HFFc6 (cell line): ENCODE results near the gene CRACR2A. TPM values are rescaled to one million over a fixed set of nuclear protein-coding genes. Genes with fewer than 3 reads are reported as not detected.

Source experiments
- DNase-seq: peaks from one replicate; pipeline ENCODE4 v3.0.0-alpha.2; 2018
- H3K27ac Mint-ChIP-seq: 2 replicates; pipeline ENCODE4 v1.8.0; 2020; ENCODE audit warnings: mild to moderate bottlenecking, mixed read lengths
- H3K27me3 Mint-ChIP-seq: 2 replicates; pipeline ENCODE4 v1.8.0; 2021; ENCODE audit warnings: mild to moderate bottlenecking, moderate library complexity, mixed read lengths; ENCODE audit not compliant: insufficient read depth
- H3K36me3 Mint-ChIP-seq: 2 replicates; pipeline ENCODE4 v1.8.0; 2021; ENCODE audit warnings: low read depth, mixed read lengths
- H3K4me1 Mint-ChIP-seq: 2 replicates; pipeline ENCODE4 v1.8.0; 2020; ENCODE audit warnings: low read depth, mixed read lengths
- H3K4me3 Mint-ChIP-seq: 2 replicates; pipeline ENCODE4 v1.8.0; 2020; ENCODE audit warnings: mild to moderate bottlenecking, moderate library complexity, mixed read lengths
- H3K9me3 Mint-ChIP-seq: 2 replicates; pipeline ENCODE4 v1.8.0; 2020; ENCODE audit warnings: mild to moderate bottlenecking, mixed read lengths
- total RNA-seq, 6 experiments: library from RNA; stranded (reverse); fragmentation: NEBNext Ultra II Directional; extraction: Animal tissue kit (Norgen Biotek cat#: 25700); gene quantifications; 2 replicates in 1 of 6; 3 replicates in 5 of 6; pipeline ENCODE4 v1.2.3, GENCODE V29; 2021
- TF ChIP-seq, protein P1 (sequence below): fragments of 200-600 bp; sonication (generic); IDR thresholded peaks from 2 replicates; pipeline ENCODE4 v1.5.0; 2021; ENCODE audit warnings: antibody characterized with exemption, mild to moderate bottlenecking

CRACR2A gene
- total RNA-seq, 6 experiments from 2014 or later = 0.13 to 0.37 (median 0.18) TPM

DNA sequence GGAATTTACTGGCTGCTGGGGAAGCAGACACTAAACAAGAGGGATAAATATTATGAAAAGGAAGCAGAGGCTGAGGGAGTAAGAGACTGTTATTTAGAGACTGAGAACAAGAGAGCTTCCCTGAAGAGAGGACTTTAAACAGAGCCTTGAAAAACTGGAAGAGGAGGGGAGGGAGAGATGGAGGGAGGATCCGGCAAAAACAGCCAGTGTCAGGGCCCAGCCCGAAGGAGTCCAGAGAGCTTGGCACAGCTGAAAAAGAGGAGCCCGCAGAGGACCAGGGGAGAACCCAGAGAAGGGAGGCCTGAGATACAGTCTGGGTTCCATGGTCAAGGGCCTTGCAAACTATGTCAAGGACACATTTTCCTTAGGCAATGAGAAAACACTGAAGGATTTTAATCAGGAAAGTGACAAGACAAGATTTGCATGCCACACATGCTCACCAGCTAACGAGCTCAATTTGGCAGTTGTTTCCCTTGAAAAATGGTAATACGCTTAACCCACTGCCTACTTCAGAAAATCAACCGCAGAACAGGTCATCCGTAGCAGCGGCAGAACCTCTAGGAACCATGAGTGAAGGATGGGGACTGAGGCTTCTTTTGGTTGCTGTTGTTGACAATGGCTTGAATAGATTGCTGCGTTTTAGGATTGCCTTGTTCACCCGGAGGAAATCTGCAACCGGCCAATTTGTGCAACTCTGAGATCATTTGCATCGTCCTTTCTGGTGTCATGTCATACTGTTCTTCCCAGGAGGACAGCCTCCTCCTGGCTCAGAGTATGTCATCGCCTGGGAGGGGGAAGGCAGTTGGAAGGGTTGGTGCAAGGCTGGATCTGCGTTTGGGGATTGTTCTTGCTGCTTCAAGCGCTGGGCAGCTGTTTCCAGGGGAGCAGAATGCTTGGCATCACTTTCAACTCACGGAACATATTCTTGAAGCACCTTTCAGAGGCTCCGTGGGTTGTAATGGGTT lies 153.7 kb downstream of the CRACR2A start:
- Mint-ChIP-seq H3K4me1 (no peaks in the 10 kb centered on the region), H3K9me3 (no peaks in the 10 kb centered on the region), H3K4me3 (no peak overlapping the region), H3K27ac (no peak overlapping the region), H3K27me3 (peaks cover 35% of the 10 kb centered on the region), H3K36me3 (no peaks in the 10 kb centered on the region)
- TF ChIP-seq, protein P1, sequence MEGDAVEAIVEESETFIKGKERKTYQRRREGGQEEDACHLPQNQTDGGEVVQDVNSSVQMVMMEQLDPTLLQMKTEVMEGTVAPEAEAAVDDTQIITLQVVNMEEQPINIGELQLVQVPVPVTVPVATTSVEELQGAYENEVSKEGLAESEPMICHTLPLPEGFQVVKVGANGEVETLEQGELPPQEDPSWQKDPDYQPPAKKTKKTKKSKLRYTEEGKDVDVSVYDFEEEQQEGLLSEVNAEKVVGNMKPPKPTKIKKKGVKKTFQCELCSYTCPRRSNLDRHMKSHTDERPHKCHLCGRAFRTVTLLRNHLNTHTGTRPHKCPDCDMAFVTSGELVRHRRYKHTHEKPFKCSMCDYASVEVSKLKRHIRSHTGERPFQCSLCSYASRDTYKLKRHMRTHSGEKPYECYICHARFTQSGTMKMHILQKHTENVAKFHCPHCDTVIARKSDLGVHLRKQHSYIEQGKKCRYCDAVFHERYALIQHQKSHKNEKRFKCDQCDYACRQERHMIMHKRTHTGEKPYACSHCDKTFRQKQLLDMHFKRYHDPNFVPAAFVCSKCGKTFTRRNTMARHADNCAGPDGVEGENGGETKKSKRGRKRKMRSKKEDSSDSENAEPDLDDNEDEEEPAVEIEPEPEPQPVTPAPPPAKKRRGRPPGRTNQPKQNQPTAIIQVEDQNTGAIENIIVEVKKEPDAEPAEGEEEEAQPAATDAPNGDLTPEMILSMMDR = no peak
- no peak for DNase-seq

GRCh38 chr12:3597526-3598210 lies 155.2 kb downstream of the CRACR2A start:
- TF ChIP-seq, protein P1 = no peak

GRCh38 chr12:3596703-3597415 lies 156.1 kb downstream of the CRACR2A start:
- Mint-ChIP-seq H3K4me1 (no peaks in the 10 kb centered on the region), H3K9me3 (no peaks in the 10 kb centered on the region; the same call in 1 of the 2 replicates), H3K4me3 (no peak overlapping the region), H3K27me3 (peaks cover 30% of the 10 kb centered on the region), H3K27ac (no peak overlapping the region), H3K36me3 (no peaks in the 10 kb centered on the region)
- no peak for DNase-seq
- TF ChIP-seq, protein P1 = no peak

More at GRCh38 chr12:3597526-3598210, 155.2 kb downstream of the CRACR2A start:
- no peak overlapping the region for H3K4me3 Mint-ChIP-seq
- H3K27ac Mint-ChIP-seq = no peak overlapping the region
- H3K9me3 Mint-ChIP-seq = no peaks in the 10 kb centered on the region; the same call in 1 of the 2 replicates
- no peak for DNase-seq
- no peaks in the 10 kb centered on the region for H3K4me1 Mint-ChIP-seq
- H3K27me3 Mint-ChIP-seq = peaks cover 33% of the 10 kb centered on the region
- H3K36me3 Mint-ChIP-seq = no peaks in the 10 kb centered on the region

DNA sequence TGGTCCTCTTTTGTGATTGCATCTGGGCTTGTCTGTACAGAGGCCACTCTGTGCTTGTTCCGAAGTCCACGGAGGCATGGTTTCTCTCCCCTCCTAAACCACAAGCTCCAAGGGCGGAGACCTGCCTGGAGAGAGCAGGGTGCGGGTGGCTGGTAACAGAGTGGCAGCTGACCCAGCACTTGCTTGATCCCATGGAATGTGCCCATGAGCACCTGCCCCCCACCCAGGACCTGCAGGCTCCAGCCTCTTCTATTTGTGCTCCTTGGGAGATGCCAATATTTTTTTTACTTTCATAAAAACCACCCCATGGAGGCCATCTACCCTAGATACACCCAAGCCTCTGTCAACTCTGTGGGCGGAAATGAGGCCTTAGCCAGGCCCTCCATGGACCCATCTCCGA lies 157.2 kb downstream of the CRACR2A start:
- Mint-ChIP-seq H3K36me3 (no peaks in the 10 kb centered on the region), H3K4me3 (no peak overlapping the region), H3K9me3 (no peaks in the 10 kb centered on the region; the same call in 1 of the 2 replicates), H3K27me3 (peaks cover 30% of the 10 kb centered on the region), H3K27ac (no peak overlapping the region), H3K4me1 (no peaks in the 10 kb centered on the region)
- DNase-seq = no peak
- TF ChIP-seq, protein P1 = no peak

- no peaks in the 10 kb centered on the region; the same call in 1 of the 2 replicates for H3K9me3 Mint-ChIP-seq
- H3K4me1 Mint-ChIP-seq = no peaks in the 10 kb centered on the region
- no peaks in the 10 kb centered on the region for H3K36me3 Mint-ChIP-seq
- TF ChIP-seq, protein P1 = no peak
- H3K27me3 Mint-ChIP-seq = peaks cover 33% of the 10 kb centered on the region
- H3K4me3 Mint-ChIP-seq = no peak overlapping the region
- no peak overlapping the region for H3K27ac Mint-ChIP-seq
- no peak for DNase-seq
Measured at GRCh38 chr12:3594966-3595365, 157.9 kb downstream of the CRACR2A start.
